Neuron (in vitro differentiated cells): Measurements from ENCODE around the gene WNT5B.
"Not testable (repeated sequence)": the region's sequence is repeated elsewhere in the genome, so short reads cannot be mapped to it uniquely, and the experiment has no call there.

Experiments used
- H2AFZ ChIP-seq: one replicate; pipeline ENCODE4 v1.6.1; 2013; ENCODE audit warnings: low read depth, mild to moderate bottlenecking, inconsistent platforms, low read length, moderate library complexity
- H3K27me3 ChIP-seq: one replicate; pipeline ENCODE4 v1.6.1; 2013; ENCODE audit warnings: low read length; ENCODE audit not compliant: insufficient read depth
- H3K36me3 ChIP-seq: one replicate; pipeline ENCODE4 v1.6.1; 2013; ENCODE audit warnings: low read length; ENCODE audit not compliant: insufficient read depth
- H3K4me1 ChIP-seq: one replicate; pipeline ENCODE4 v1.6.1; 2013; ENCODE audit warnings: low read length; ENCODE audit not compliant: insufficient read depth
- H3K4me3 ChIP-seq: 2 replicates; pipeline ENCODE4 v1.5.1; 2013; ENCODE audit warnings: mild to moderate bottlenecking, low read length, moderate library complexity
- H3K9me3 ChIP-seq: one replicate; pipeline ENCODE4 v1.6.1; 2013; ENCODE audit warnings: low read length

The WNT5B gene

DNA sequence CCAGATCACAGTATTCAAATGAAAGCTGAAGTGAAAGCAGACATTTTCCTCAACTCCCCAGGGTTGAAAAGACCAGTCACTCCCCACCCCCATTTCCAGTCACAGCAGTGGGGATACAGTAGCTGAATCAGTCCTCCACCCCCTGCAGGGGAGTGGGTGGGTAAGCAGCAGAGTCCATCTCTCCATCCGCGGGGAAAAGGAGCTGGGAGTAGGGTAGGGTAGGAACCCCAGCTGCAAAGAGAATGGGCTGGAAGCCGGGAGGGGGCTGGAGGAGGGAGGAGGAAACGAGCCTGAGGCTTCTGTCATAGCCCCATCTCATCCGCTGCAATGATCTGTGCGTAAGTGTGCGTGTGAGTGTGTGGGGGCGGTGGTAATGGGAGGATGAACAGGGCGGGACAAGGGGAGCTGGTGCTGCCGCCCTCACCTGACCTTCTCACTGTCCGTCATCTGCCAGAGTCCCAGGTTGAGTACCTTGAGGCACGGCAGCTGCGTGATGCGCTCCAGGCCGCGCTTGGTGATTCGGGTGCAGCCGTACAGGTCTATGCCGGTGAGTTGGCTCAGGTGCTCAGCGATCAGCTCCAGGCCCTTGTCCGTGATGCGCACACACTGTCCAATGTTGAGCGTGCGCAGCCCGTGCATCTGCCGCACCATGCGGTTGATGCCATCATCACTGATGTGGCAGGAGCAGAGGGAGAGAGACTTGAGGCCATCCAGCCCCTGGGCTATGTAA lies 36.4 kb upstream of the WNT5B start:
- H3K36me3 ChIP-seq, result no peaks in the 10 kb centered on the region
- no peaks in the 10 kb centered on the region for H3K27me3 ChIP-seq
- no peaks in the 10 kb centered on the region for H3K9me3 ChIP-seq
- peak overlapping the region; percentile 80 for H3K4me3 ChIP-seq
- H3K4me1 ChIP-seq, result peaks cover 64% of the 10 kb centered on the region
- no peak overlapping the region for H2AFZ ChIP-seq

DNA sequence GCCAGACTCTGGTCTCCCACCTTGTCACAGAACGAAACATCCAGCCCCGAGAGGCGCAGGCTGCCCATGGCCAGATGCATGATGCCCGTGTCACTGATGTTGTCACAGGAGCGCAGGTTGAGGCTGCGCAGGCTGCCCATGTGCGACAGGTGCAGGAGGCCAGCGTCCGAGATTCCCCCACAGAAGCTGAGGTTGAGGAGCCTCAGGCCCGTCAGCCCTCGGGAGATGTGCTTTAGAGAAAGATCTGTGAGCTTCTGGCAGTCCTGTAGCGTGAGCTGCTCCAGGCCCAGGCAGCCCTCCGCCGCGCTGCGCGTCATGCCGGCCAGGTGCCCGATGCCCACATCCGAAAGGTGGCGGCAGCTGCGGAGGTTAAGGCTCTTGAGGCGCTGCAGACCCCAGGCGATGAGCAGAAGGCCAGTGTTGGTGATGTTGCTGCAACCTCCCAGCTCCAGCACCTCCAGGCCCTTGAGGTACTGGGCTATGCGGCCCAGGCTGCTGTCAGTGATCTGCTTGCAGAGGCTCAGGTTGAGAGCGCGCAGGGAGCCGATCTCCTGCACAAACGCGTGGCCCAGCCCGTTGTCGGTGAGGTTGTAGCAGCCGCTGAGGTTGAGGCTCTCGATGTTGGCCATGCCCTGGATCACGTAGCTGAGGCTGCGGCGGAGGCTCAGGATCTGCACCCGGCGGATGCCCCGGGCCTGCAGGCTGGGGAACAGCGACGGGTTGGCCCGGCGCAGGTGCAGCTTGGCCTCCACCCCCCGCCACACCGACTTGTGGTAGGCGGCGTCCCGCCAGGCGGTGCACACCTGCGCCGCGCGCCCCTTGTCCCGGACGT lies 35.6 kb upstream of the WNT5B start:
- no peaks in the 10 kb centered on the region for H3K9me3 ChIP-seq
- H3K4me1 ChIP-seq, result peaks cover 56% of the 10 kb centered on the region
- H3K27me3 ChIP-seq, result no peaks in the 10 kb centered on the region
- H2AFZ ChIP-seq, result no peak overlapping the region
- no peaks in the 10 kb centered on the region for H3K36me3 ChIP-seq
- H3K4me3 ChIP-seq, result peak overlapping the region; percentile 80

DNA sequence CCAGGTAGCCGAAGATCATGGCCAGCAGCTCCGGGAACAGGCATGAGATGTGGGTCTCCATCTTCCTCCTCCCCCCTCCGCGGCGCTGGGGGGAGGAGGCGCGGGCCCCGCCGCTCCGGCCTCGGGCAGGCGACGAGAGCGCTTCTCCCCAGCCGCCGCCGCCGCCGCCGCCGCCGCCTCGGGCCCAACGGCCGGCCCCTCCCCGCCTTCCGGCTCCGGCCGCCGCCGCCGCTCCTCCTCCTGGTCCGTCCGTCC lies 35.1 kb upstream of the WNT5B start:
- Histone ChIP-seq H2AFZ (no peak overlapping the region), H3K36me3 (no peaks in the 10 kb centered on the region), H3K27me3 (no peaks in the 10 kb centered on the region), H3K4me1 (peaks cover 53% of the 10 kb centered on the region), H3K4me3 (peak overlapping the region; percentile 80), H3K9me3 (no peaks in the 10 kb centered on the region)

DNA sequence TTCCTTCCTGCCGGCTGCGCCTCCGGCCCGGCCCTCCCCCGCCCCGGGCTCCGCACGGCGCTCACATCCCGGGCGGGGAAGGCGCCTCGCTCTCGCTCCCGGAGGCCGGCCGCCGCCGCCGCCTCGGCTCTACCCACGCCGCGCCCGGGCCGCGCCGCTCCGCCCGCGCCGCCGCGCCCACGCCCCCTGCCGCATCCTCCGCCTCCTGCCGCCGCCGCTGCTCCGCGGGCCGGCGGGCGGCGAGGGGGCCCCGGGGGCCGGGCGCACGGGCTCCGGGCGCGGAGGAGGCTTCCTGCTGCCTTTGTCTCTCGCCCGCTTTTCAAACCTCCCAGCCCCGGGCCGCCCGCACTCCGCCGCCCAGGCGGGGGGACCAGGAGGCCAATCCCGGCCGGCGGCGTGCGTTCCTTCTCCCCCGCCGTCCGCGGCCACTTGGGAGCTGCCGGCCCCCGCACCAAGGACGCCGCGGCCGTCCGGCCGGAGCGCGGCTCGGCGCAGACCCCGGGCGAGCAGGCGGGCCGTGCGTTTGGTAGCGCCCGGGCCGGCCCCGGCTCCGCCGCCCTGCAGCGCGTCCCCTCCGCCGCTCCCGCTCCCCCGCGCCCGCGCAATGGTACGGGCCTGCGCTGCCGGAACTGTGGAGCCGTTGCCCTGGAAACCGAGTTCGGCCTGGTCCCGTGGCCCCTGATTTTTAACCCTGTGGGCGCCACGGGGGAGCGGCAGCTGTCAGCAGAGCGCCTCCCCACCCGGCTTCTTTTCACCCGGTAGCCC lies 34.6 kb upstream of the WNT5B start, which contains the start of gene FBXL14:
Gene FBXL14 (minus strand): TSS at position 321 of the 765 bp plus-strand sequence. CDS start 515 bp downstream, outside the sequence.
- H2AFZ ChIP-seq, result peak within 1 kb of the TSS; percentile 39
- peaks cover 50% of the 10 kb centered on the region for H3K4me1 ChIP-seq
- peak within 1 kb of the TSS; percentile 80 for H3K4me3 ChIP-seq
- H3K36me3 ChIP-seq, result no peaks in the 10 kb centered on the region
- no peaks in the 10 kb centered on the region for H3K9me3 ChIP-seq
- H3K27me3 ChIP-seq, result no peaks in the 10 kb centered on the region

DNA sequence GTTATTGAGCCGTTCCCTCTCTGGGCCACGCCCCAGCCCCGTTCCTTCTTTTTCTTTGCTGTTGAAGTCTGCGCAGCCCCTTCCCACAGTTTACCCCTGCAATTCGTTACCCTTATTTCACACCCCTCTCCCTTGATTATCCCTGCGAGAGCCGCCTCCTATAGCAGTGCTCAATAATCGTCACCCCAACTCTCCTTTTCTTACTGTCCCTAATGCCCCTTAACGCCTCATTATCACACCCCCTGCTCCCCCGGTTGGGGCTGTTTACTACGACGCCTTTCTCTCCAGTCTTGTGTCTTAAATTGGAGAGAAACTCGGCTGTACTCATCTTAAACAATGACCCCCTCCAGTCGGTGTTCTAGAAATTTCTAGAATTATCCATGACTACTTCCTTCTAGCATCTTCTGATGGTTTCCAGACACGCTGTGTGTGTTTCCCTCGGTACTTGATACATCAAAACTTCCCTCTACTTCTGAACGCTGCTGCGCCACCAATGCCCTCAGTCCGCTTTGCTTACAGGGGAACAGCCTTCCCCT lies 33.9 kb upstream of the WNT5B start:
- Histone ChIP-seq H3K27me3 (no peaks in the 10 kb centered on the region), H3K4me1 (peaks cover 44% of the 10 kb centered on the region), H3K9me3 (no peaks in the 10 kb centered on the region), H3K36me3 (no peaks in the 10 kb centered on the region), H3K4me3 (peak overlapping the region; percentile 80), H2AFZ (peak overlapping the region; percentile 39)

DNA sequence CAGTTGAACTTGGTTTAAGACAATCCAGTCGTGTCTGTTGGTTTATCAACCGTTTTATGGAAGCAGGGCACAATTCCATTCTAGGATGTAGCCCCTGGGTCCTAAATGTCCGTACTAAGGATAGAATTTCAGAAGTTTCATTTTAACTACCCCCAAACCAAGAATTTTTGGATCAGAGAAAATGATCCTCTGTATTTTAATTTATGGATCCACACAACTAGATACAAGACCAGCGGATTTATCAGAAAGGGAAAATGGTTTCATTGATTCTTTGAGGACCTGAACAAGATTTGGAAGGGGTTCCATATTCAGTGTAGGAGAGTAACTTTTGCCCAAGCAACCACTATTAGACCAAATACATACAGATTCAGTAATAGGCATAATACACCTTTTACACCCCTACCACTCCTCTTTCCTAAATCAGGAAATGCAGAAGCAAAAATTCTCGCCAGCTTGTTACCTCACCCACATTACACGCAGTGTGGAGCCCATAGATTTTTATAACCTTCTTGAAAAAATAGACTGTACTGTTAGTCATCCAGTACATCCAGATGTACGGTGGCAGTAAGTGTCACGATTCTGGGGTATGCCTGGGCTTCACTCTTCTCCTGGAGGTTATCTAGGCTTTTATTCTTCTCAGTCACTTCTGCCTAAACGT lies 33.2 kb upstream of the WNT5B start:
- Histone ChIP-seq H3K9me3 (no peaks in the 10 kb centered on the region), H2AFZ (no peak overlapping the region), H3K36me3 (no peaks in the 10 kb centered on the region), H3K4me1 (peaks cover 36% of the 10 kb centered on the region), H3K27me3 (no peaks in the 10 kb centered on the region), H3K4me3 (no peak overlapping the region)

DNA sequence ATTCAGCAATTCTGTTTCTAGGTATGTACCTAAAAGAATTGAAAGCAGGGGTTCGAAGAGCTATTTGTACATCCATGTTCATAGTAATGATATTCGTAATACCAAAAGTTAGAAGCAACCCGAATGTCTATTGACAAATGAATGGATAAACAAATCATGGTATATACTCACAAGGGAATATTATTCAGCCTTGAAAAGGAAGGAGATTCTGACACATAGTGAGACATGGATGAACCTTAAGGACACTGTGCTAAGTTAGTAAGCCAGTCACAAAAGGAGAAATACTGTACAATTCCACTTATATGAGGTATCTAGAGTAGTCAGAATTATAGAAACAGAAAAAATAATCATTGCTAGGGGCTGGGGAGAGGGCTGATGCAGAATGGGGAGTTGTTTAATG lies 30.3 kb upstream of the WNT5B start:
- no peaks in the 10 kb centered on the region for H3K36me3 ChIP-seq
- H3K27me3 ChIP-seq, result peaks cover 5% of the 10 kb centered on the region
- H2AFZ ChIP-seq, result no peak overlapping the region
- H3K9me3 ChIP-seq, result no peaks in the 10 kb centered on the region
- H3K4me1 ChIP-seq, result peaks cover 8% of the 10 kb centered on the region
- no peak overlapping the region for H3K4me3 ChIP-seq

DNA sequence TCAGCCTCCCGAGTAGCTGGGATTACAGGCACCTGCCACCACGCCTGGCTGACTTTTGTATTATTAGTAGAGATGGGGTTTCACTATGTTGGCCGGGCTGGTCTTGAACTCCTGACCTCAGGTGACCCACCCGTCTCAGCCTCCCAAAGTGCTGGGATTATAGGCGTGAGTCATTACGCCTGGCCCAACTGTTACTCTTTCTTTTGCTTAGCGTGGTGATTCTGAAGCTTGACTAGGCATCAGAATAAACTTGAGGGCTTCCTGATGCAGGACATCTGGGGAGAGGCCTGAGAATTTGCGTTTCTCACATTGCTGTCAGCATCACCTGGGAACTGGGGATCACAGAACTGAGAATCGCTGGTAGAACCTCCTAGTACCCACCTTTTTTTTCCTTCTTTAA lies 26.3 kb upstream of the WNT5B start:
- not testable (repeated sequence) for H3K36me3 ChIP-seq, H2AFZ ChIP-seq, H3K4me3 ChIP-seq, H3K9me3 ChIP-seq, H3K27me3 ChIP-seq
- peaks cover 15% of the 10 kb centered on the region for H3K4me1 ChIP-seq

DNA sequence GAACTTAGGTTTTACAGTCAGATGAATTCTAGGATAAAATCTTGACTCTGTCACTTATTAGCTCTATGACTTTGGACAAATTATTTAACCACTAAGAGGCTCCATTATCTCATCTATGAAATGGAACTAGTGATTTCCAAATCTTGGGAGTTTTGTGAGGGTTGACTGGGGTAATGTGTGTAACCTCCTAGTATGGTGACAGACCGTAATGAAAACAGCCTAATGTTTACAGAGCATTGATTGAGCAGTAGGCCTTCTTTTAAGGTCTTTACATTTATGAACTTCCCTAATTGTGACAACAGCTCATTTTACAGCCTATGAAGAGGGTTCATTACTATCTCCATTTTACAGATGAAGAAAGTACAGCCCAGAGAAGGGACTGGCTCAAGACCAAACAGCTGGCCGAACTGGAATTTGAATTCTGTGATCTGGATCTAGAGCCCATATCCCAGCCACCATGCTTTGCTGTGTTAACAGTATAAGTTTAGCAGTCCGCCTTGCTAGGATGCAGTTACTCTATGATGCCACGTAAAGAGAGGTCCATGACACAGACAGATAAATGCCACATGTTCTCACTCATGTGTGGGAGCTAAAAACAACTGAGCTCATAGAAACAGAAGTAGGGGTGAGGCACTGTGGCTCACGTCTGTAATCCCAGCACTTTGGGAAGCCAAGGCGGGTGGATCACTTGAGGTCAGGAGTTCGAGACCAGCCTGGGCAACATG lies 25.6 kb upstream of the WNT5B start:
- peaks cover 15% of the 10 kb centered on the region for H3K4me1 ChIP-seq
- H3K9me3 ChIP-seq, result no peaks in the 10 kb centered on the region
- H2AFZ ChIP-seq, result no peak overlapping the region
- H3K36me3 ChIP-seq, result no peaks in the 10 kb centered on the region
- no peak overlapping the region for H3K4me3 ChIP-seq
- H3K27me3 ChIP-seq, result peaks cover 8% of the 10 kb centered on the region

DNA sequence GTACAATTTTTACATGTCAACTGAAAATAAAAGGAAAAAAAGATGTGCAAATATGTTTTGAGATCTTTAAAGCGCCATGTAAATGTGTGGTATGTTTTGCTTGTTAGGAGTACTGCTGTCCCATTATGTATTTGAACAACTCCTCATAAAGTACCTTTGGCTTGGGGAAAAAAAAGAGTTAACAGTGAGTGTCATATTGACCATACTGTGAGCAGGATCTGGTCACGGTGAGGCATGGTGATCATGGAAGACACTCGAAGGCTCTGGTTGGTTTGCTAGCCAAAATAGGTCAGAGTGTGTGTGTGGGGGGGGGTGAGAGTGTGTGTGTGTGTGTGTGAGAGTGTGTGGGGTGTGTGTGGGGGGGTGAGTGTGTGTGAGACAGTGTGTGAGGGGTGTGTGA lies 24.6 kb upstream of the WNT5B start:
- H3K36me3 ChIP-seq, result no peaks in the 10 kb centered on the region
- H3K4me1 ChIP-seq, result peaks cover 15% of the 10 kb centered on the region
- H3K4me3 ChIP-seq, result no peak overlapping the region
- no peak overlapping the region for H2AFZ ChIP-seq
- no peaks in the 10 kb centered on the region for H3K9me3 ChIP-seq
- H3K27me3 ChIP-seq, result peaks cover 8% of the 10 kb centered on the region

DNA sequence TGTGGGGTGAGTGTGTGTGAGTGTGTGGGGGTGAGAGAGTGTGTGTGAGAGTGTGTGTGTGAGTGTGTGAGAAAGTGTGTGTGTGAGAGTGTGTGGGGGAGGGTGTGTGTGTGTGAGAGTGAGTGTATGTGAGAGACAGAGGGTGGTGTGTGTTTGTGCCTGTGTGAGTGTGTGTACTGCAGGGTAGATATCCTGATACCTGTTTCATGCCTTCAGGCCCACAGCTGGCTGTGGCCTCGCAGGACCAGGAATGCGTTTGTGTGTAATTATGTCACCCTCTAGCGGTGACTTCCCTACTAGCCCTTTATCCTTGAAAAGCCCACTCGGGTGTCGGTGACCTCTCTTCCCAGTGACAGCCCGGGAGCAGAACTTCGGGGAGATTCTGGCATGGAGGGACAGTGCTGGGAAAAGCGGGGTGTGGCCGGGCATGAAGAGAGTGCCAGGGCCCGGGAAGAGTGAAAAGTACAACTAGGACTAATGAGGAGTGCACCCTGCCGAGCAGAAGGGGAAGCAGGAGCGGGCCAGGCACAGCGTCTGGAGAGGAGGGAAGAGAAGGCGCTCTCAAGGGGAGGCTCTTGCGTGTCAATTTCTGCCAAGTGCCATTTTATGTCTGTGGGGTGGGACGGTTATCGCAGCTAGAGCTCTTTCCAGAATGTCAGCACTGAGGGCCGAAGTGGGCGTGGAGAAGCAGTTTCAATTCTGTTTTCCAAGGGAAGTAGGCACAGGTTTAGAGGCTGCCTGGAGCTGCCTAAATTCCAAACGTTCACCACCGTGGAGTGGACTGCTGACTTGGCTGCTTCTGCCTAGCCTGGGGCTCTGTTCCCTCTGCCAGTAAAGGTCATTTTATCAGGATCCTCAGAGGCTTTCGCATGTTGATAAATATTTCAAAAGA lies 23.7 kb upstream of the WNT5B start:
- peaks cover 8% of the 10 kb centered on the region for H3K27me3 ChIP-seq
- H3K9me3 ChIP-seq, result no peaks in the 10 kb centered on the region
- H3K4me1 ChIP-seq, result peaks cover 15% of the 10 kb centered on the region
- H2AFZ ChIP-seq, result peak overlapping the region; percentile 21
- no peaks in the 10 kb centered on the region for H3K36me3 ChIP-seq
- peak overlapping the region; percentile 34 for H3K4me3 ChIP-seq
